Type B pancreatic cell (in vitro differentiated cells): Measurements from ENCODE around the gene EIF4G3. TPM values are rescaled to one million over a fixed set of nuclear protein-coding genes. Genes with fewer than 3 reads are reported as not detected.

Experiments used
- DNase-seq: peaks from one replicate; pipeline ENCODE4 v3.0.0; 2021; ENCODE audit warnings: mixed read lengths; ENCODE audit not compliant: unreplicated experiment; ENCODE audit errors: extremely low spot score
- H3K27ac Mint-ChIP-seq: 2 replicates; pipeline ENCODE4 v1.8.0; 2021; ENCODE audit warnings: mild to moderate bottlenecking, mixed read lengths
- H3K27me3 Mint-ChIP-seq: 2 replicates; pipeline ENCODE4 v1.8.0; 2021; ENCODE audit warnings: mixed read lengths
- H3K36me3 Mint-ChIP-seq: 2 replicates; pipeline ENCODE4 v1.8.0; 2021; ENCODE audit warnings: mixed read lengths
- H3K4me1 Mint-ChIP-seq: one replicate; pipeline ENCODE4 v1.8.0; 2021; ENCODE audit warnings: mixed read lengths; ENCODE audit not compliant: unreplicated experiment
- H3K4me3 Mint-ChIP-seq: 2 replicates; pipeline ENCODE4 v1.8.0; 2021; ENCODE audit warnings: mild to moderate bottlenecking, mixed read lengths
- H3K9me3 Mint-ChIP-seq: 2 replicates; pipeline ENCODE4 v1.8.0; 2021; ENCODE audit warnings: mixed read lengths
- CTCF ChIP-seq: fragments of 200-600 bp; sonication (generic); conservative IDR thresholded peaks from 2 replicates; pipeline ENCODE4 v1.5.0; 2021; ENCODE audit warnings: antibody characterized with exemption, mild to moderate bottlenecking
- total RNA-seq: library from RNA; stranded (reverse); gene quantifications from 2 replicates; pipeline ENCODE4 v1.2.1, GENCODE V29; 2021; ENCODE audit warnings: low replicate concordance

The EIF4G3 gene
- total RNA-seq, 1 donor from 2014 or later: 71.5 TPM

GRCh38 chr1:20932437-20932977, 244.2 kb downstream of the EIF4G3 start:
- peaks cover 3% of the 10 kb centered on the region for H3K4me1 Mint-ChIP-seq
- H3K27me3 Mint-ChIP-seq: no peaks in the 10 kb centered on the region
- no peak overlapping the region for H3K27ac Mint-ChIP-seq
- H3K4me3 Mint-ChIP-seq: no peak overlapping the region
- no peak for DNase-seq
- H3K9me3 Mint-ChIP-seq: no peaks in the 10 kb centered on the region
- peaks cover 41% of the 10 kb centered on the region for H3K36me3 Mint-ChIP-seq
- TF ChIP-seq CTCF: no peak

GRCh38 chr1:20931930-20932436, 244.7 kb downstream of the EIF4G3 start:
- Mint-ChIP-seq H3K27ac (no peak overlapping the region), H3K27me3 (no peaks in the 10 kb centered on the region), H3K4me1 (peaks cover 3% of the 10 kb centered on the region), H3K9me3 (no peaks in the 10 kb centered on the region), H3K4me3 (no peak overlapping the region), H3K36me3 (peaks cover 44% of the 10 kb centered on the region)
- no peak for DNase-seq
- no peak for TF ChIP-seq CTCF

- DNase-seq: no peak
- H3K9me3 Mint-ChIP-seq: no peaks in the 10 kb centered on the region
- TF ChIP-seq CTCF: no peak
- H3K4me1 Mint-ChIP-seq: peaks cover 3% of the 10 kb centered on the region
- H3K36me3 Mint-ChIP-seq: peaks cover 38% of the 10 kb centered on the region
- H3K27me3 Mint-ChIP-seq: no peaks in the 10 kb centered on the region
- no peak overlapping the region for H3K4me3 Mint-ChIP-seq
- H3K27ac Mint-ChIP-seq: no peak overlapping the region
Observed at GRCh38 chr1:20930427-20930826, 246.3 kb downstream of the EIF4G3 start.

- Mint-ChIP-seq H3K27ac (no peak overlapping the region), H3K9me3 (no peaks in the 10 kb centered on the region), H3K4me3 (no peak overlapping the region), H3K4me1 (peaks cover 3% of the 10 kb centered on the region), H3K36me3 (peaks cover 29% of the 10 kb centered on the region), H3K27me3 (no peaks in the 10 kb centered on the region)
- no peak for DNase-seq
- TF ChIP-seq CTCF: no peak
Observed at GRCh38 chr1:20928146-20928545, 248.6 kb downstream of the EIF4G3 start.

GRCh38 chr1:20921285-20921684, 255.4 kb downstream of the EIF4G3 start:
- no peaks in the 10 kb centered on the region for H3K27me3 Mint-ChIP-seq
- peaks cover 6% of the 10 kb centered on the region for H3K36me3 Mint-ChIP-seq
- no peak for TF ChIP-seq CTCF
- no peak overlapping the region for H3K27ac Mint-ChIP-seq
- no peaks in the 10 kb centered on the region for H3K4me1 Mint-ChIP-seq
- no peak for DNase-seq
- no peaks in the 10 kb centered on the region for H3K9me3 Mint-ChIP-seq
- H3K4me3 Mint-ChIP-seq: no peak overlapping the region
